HG03097 (cell line): Measurements from ENCODE around the gene TRPC4.

Source experiments
- ATAC-seq: cut with Tn5 transposase; IDR thresholded peaks from one replicate; pipeline ENCODE4 v1.9.1; 2021; ENCODE audit not compliant: unreplicated experiment, low FRiP score

Gene TRPC4

DNA sequence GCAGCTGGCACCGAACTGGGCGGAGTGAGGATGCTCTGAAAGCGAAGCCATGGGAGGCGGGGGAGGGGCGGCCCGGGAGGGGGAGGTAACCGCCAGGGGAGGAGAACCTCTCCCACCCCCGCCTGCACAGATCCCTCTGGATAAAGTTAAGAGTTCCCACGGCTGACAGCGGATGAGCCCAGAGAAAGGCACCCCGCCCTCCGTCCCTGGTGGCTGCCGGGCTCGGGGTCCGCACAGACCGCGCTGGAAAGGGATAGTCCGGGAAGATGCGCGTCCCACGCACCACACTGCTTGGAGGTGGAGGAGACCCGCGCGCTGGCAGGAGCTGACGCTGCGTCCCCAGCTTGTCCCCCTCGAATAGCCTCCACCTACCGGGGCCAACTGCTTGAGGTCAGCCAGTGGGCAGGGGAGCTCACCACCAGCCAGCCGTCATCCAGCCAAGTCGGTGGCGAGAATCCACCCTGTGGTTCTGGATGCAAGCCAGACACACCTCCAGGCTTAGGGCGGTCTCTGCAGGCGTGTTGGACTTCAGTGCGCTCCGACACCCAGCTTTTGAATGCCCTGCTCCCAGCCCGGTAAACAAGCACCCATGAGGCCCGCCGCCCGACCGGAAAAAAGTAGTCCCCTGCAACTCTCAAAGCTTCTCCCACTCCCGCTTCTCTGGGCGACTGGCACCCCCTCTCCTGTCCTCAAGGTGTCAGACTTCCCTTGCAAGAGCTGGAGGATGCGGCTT lies at the start of gene TRPC4:
TSS of gene TRPC4 (minus strand) at position 17 of the 733 bp plus-strand sequence. CDS start 86,439 bp downstream, outside the sequence.
- no peak for ATAC-seq

DNA sequence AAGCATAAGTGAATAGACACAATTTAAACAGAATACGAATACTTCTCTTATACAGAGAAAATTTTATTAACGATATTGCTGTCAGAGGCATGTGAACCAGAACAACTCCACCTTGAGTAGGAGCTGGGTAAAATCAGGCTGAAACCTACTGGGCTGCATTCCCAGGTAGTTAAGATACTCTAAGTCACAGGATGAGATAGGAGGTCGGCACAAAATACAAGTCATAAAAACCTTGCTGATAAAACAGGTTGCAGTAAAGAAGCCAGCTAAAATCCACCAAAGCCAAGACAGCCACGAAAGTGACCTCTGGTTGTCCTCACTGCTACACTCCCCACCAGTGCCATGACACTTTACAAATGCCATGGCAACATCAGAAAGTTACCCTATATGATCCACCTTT lies 49.2 kb upstream of the TRPC4 start:
- no peak for ATAC-seq

DNA sequence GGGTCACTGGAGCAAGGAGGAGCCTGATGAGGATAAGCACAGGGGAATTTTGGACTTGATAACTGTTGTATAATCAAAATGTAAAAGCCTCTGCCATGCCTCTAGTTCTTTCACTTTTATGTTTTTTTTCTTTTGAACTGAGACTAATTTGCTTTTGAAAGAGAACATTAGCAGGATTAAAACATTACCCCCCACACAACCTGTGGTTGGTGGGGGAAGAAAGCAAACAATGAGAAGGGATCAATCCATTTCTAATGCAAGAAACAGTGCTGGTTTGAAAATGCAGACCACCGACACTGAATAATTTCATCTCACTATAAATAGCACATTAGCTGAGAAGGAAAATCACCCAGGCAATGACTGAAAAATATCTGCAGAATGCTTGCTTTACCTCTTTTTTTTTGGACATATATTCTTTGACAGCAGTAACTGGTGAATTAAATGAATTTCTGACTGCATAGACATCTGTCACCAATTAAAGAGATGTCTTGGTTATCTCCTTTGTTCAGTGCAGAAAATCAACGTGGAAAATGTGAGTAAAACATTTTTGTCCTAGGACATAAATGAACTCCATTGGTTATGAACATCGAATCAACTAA lies 48.6 kb upstream of the TRPC4 start:
- no peak for ATAC-seq

DNA sequence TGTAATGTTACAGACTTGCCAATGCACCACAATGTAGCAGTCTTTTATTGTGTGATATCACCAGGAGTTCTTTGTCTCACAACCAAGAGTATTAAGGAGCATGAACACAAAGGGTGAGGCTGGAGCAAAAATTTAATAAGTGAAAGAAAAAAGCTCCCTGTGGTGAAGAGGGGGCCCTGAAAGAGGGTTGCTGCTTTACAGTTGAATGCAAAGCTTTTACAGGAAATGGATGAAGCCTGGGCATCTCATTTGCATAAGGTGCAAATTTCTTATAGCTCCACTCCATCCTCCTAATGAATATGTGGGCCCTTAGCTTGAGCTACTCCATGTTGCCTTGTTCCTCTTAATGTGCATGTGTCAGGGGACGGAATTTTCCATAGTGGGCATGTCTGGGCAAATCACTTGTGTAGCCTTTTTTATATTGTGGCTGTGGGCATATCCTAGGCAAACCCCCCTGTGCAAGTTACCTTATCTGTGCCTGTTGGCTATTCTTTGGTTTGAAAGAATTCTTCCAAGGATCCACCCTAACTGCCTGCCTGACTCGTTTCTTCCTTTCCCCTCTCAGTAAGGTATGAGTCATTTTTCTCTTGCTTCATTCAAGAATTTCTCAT lies 45.3 kb upstream of the TRPC4 start:
- no peak for ATAC-seq

DNA sequence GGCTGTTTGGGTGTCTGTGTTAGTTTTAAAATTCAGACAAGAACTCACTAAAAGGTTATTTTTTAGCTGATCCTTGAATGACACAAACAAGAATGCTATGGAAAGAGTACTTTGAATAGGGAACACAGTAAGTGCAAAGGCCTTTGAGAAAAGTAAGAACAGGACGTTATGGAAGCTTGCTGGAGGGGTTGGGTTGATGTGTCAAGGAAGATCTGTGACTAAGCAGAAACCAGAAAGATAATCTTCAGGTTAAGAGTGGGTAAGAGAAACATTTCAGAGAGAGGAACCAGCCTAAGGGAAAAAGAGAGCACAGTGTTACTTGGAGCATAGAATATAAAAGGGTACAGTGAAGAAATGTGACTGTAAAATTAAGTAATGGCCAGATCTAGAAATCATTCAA lies 41.2 kb upstream of the TRPC4 start:
- ATAC-seq, result no peak

DNA sequence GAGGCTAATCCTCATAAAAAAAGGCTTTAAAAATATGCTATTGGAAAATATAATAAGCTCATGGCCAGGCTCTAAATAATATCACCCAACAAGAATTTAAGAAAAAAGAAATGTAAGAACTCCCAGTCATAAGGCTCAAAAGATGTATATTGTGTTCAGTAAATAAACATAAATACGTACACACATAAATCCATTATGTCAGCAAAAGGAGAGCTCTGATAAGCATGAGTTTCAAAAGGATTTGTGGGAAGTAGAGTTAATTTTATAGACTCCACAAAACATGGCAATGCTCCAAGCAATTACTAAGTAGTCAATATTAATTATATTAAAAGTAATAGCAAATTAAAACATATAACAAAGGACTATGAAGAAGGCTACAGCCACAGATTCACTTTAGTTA lies 37.3 kb upstream of the TRPC4 start:
- no peak for ATAC-seq

DNA sequence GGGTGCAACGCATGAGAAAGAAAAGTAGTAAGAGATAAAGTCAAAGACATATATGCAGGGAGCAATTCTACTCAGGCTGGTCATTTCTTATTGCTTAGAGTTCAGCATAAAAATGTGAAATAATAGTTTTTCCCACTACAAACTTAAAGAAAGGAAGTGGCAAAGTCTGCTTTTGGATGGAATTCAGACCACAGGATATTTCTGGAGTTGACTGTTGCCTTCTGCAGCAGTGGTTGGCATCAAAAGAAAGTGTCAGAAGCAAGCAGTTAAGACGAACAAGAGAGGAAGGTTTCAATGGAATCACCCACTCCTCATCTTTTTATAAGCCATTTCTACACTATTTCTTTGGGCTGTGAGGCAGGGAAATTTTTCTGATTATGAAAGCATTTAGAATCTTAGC lies 36.2 kb upstream of the TRPC4 start:
- no peak for ATAC-seq

DNA sequence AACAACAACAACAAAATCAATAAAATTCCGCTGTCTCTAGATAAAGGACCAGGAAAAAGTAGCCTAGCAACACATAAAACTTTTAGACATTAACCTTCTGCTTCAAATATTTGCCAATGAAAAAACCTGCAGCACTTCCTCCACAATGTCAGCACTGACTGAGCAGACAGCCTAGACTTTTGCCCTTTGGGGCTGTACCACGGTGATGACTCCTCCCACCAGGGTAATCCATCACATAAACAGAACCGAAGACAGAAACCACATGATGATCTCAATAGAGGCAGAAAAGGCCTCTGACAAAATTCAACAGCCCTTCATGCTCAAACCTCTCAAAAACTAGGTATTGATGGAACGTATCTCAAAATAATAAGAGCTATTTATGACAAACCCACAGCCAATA lies 30.2 kb upstream of the TRPC4 start:
- ATAC-seq, result no peak

DNA sequence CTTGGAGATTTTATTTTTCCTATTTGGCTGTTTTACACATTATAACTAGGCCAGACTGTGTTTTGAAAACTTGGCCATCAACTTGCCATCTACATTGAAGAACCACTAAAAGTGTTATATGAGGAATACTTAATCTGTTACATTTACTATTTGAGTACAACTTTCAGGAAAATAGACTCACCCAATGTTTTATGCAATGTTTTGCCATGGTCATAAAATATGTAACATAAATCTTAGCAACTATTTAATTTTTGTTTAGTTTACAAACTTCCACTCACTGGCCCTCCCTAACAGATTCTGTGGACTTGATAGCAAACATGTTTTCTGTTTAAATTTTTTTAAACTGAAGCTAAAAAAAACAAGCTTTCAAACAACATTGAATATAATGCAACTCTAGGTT lies 23.7 kb upstream of the TRPC4 start:
- no peak for ATAC-seq

DNA sequence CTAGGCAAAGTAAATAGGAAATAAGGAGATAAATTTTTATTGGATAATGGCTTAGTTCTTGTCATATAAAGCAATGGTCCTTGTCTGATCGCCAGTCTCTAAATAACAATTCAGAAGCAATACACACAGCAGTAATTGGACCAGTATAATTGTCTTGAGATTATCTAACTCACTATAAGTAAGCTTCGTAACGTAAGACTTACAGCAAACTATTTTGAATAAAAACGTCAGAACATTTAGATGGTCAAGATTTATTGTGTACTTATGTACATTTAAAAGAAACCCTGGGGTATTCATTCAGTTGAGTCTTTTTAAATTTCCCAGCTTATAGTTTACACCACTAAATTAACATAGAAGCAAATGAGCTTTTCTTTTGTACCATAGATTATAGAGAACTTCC lies 20.2 kb upstream of the TRPC4 start:
- no peak for ATAC-seq

DNA sequence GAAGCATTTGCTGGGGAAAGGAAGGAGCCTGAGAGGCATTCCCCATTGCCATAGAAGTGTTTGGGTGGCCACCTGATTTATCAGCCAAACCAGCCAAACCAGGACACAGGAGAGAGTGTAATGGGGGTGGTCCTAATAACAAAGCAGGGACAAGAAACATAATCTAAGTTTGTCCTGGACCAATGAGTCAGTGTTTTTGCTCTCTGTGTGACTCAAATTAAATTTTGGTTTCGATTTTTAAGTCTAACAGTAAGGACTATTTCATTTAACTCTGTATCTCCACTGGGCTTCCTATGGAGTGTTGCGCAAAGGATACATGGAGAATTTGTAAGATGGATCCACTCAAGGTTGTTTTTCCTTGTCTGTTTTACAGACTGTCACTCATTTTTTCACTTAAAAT lies 19.5 kb upstream of the TRPC4 start:
- ATAC-seq, result no peak

DNA sequence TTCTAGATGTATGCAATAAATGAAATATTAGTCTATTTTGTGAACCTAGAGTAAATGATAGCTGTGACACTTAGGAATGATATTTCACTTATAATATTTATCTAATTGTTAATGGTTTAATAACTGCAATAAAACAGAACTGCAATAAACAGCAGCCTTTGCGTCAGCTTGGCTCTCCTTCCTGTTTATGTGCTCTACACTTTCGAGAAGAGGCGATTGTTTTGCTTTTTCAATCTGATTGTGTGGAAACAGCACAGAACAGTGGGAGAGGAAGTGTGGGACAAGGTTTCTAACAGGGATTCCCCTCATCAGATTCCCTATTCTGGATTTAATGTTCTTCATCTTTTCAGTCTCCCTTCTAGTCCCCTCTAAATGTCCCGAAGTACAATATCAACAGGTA lies 17.3 kb upstream of the TRPC4 start:
- ATAC-seq, result no peak

DNA sequence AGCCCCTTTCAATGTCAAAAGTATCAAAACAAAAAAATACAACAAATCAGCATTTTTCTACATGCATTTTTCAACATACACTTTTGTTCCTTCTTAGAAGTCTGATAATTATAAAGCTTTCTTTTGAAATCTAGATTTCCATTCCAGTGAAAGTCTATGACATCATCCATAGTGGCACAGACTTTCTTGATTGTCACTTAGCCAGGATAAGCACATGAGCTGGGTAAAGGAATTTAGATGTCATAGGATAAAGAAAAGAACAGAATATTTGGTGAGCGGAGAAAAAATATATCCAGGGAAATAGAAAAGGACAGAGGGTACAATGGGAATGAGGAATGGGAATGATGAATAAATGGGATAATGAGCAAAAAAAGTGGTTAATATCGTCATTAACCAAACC lies 15.1 kb upstream of the TRPC4 start:
- ATAC-seq, result no peak

DNA sequence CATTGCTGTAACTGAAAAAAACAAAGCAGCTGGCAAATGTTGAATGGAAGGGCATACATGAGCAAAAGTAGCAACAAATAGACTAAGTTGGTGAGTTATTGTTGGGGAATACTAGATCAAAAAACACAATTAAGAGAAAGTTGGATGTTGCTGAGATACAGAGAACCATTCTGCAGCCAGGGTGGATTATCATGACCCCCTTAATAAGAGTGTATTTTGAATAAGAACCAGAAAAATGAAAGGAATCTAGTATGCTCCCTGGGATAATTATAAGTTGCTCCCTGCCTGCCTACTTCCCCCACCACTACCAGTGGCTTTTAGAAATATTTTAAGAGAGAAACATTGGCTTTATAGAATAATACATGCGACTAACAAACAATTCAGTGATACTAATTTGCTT lies 14.5 kb upstream of the TRPC4 start:
- no peak for ATAC-seq

DNA sequence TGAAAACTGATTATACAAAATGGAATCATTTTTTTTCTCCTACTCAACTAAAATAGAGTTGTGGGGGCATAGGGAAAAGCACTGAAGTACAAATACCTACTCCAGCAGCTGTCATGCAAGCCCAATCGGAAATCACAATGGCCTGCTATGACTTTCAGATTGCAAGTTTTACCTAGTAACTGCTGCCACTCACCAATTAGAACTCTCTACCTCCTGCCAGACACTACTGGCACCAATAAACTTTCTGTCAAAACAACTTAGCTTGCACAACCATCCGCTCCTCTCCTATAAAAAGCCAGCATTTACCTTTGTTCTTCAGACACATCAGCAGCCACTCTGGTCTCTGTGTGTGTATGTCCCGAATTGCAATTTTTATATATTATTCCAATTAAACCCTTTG lies 9.3 kb upstream of the TRPC4 start:
- ATAC-seq, result no peak

DNA sequence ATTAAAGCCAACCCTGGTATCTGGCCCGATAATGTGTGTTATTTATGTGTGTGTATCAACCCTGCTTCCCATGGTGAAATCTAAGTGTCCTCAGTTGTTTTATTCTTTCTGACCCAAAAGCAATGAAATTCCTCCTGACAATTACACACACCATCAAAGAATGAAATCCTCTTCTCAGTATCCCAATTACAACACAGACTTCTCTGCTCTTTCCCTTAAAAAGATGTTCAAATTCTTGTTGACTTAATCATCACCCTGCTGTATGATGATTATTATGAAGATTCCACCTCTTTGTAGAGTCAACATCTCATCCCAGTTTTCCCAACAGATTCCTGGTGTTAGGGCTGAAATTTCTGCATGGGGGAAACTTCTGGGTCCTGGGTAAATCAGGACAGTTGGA lies 8.9 kb upstream of the TRPC4 start:
- no peak for ATAC-seq

DNA sequence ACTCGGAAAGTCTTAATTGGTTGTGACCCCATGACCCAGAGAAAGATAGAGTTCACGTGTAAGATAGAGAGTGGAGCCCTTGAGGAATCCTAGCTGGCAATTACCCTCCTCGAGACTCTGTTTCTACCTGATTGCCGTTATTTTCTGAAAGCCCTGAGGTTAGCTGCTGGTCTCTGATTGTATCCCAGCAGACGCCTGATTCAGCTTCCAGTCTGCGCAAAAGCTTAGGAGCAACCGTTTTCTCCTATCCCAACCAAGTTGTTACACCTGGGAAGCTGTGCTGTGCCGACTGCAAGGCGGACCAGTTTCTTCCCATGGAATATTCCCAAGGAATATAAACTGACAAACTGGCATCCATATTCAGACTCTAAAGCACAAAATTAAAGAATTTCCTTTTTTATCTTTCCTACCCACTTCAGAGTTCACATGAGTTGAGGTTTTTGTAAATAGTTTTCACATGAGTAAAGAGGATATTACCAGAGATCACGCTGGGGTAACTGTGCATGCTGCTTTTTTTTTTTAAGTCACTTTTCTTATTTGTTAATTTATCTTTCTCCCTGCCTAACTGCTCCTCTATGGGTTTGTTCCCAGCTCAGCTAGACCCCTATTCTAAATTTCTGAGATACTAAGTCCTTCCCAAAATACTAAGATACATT lies 1.5 kb upstream of the TRPC4 start:
- ATAC-seq, result no peak

DNA sequence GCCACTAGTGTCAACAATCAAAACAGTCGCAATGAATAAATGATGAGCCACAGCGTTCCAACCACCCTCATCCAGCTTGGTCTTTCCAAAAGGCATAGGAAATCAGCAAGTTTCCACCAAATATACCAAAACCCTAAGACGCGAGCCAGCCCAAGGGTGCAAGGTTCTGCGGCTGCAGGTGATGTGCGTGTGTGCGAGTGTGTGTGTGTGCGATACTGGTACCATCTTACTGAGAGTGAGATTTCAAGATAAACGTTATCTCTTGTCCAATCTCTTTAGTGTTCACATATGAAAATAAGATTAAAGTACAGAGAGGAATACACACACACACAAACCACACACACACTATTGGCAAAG lies 895 bp upstream of the TRPC4 start:
- ATAC-seq, result no peak

DNA sequence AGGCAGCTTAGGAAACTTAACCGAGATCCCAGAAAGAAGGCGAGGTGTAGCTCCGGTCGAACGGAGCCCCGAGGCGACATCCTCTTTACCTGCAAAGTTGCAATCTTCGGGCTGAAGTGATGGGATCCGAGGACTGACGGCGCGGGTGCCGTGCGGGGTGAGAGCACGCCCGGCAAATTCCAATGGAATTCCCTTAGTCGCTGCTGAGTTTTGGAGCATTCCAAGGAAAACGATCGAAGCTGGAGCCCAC lies 141 bp downstream of the TRPC4 start:
- ATAC-seq, result no peak

DNA sequence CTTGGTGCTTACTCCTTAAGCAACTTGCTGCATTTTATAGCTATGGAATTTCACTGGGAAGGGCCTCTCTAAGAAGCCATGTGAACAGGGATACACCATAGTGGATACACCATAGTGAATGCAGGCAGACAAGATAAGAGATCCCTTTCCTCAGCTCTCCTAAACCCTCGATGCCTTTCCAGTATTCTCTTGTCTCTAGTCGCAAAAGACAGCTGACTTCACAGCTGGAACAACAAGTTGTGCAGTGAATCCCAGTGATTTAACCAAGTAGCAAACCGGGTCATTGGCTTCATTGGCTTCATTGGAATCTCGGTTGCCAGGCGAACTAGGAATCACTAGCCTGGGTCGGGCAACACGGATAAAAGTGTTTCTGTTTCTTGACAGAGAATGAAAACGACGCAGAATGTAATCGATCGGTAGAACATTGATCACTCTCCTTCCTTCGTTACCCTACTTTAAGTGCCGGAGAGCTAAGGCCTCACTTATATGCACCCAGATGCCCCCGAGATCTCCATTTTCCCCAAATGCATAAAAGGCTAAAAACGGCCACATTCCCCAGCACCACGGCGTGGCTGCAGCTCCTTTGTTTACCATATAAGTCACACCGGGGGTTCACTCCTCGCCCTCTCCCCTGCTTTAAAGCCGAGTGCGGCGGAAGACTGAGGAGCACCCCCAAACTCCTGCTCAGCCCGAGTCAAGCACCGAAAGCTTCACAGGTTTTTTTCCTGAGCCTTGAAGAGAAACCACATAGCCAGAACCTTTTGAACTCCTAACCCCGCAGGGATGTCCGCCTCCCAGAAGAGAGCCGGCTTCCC lies 674 bp downstream of the TRPC4 start:
- ATAC-seq, result no peak

DNA sequence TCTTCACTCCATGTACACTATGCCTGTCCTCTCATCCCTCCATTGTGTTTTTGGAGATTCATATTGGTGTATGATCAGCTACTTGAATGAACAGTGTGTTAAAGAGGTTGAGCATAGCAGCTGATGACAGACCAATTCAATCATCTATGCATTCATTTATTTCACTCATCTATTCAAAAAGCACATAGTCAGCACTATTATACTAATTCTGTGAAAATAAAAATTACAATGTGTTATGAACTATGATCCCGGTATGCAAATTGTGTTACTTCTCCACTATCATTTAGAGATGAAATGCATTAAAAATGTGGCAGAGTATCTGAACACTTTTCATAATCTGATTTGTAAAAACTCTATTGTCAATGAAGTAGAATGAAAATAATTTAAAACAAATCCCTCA lies 5.9 kb downstream of the TRPC4 start:
- ATAC-seq, result no peak
